ENCODE data around the gene POTEC. TPM values are rescaled to one million over a fixed set of nuclear protein-coding genes. Genes with fewer than 3 reads are reported as not detected.
"Not testable (repeated sequence)": the region's sequence is repeated elsewhere in the genome, so short reads cannot be mapped to it uniquely, and the experiment has no call there.

Gene POTEC
- total and polyA plus RNA-seq, 7 donors, result not detected

DNA sequence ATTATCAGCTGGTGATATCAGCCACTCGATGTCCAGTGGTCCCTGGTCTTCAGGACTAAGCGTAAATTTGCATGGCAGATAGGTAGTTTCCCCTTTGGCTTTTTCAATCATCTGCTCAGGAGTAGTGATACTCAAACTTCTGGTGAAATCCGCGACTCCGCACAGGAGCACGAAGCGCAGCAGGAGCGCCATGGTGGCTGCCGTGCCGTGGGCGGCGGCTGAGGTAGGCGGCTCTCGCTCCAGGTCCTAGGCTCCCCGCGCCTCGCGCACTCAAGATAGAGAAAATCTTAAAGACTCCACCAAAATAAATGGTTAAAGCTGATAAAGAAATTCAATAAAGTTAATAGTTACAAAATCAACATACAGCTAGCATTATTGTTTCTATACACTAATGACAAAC lies 64.3 kb downstream of the POTEC start:
- H3K4me1 ChIP-seq; H3K27ac ChIP-seq; DNase-seq; H3K9me3 ChIP-seq; ATAC-seq; H3K4me3 ChIP-seq; H3K36me3 ChIP-seq (ENCODE audit: insufficient read depth in 1 of 2, low read depth in 1 of 2); intact Hi-C loops (cut with DNase I); H3K27me3 ChIP-seq (ENCODE audit: insufficient read depth in 3 of 3, low read length in 2 of 3): not testable (repeated sequence)
- WGBS, 3 donors, result 92 to 93% (median 92%) methylated on average over 18 of the region's 18 CpGs

DNA sequence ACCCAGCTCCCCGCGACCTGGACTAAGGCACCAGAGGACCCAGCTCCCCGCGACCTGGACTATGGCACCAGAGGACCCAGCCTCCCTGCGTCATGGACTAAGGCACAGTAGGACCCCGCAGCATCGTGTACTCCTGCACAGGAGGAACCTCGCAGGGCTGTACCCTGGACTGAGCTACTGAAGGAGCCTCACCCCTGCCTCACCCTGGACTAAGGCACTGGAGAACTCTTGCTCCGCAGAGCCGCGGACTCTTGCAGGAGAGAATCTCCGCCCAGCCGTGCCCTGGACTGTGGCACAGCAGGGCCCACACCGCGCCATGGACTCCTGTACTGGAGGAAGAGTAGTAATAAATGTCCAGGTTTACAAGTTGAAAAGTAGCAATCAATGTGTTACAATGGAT lies 67.9 kb downstream of the POTEC start:
- H3K27ac ChIP-seq; DNase-seq; H3K4me1 ChIP-seq; H3K27me3 ChIP-seq (ENCODE audit: insufficient read depth in 3 of 3, low read length in 2 of 3); intact Hi-C loops (cut with DNase I); H3K9me3 ChIP-seq; H3K4me3 ChIP-seq; H3K36me3 ChIP-seq (ENCODE audit: insufficient read depth in 1 of 2, low read depth in 1 of 2); ATAC-seq: not testable (repeated sequence)
- 96 to 98% (median 96%) methylated on average over 15 of the region's 15 CpGs for WGBS, 3 donors

DNA sequence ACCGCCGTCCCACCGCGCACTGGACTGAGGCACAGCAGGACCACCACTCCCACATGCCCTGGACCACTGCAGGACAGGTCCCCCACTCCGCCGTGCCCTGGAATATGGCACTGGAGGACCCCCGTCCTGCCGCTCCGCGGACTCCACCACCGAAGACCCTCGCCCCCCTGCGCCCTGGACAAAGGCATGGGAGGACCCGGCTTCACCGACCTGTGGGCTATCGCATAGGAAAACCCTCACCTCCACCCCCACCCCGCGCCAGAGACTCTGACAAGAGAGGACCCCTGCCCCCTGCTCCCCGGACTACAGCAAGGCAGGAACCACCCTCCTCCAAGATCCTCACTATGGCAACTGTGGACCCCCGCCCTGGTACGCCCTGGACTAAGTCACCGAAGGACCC lies 68.6 kb downstream of the POTEC start:
- H3K4me1 ChIP-seq; H3K27ac ChIP-seq; ATAC-seq; H3K36me3 ChIP-seq (ENCODE audit: insufficient read depth in 1 of 2, low read depth in 1 of 2); H3K27me3 ChIP-seq (ENCODE audit: insufficient read depth in 3 of 3, low read length in 2 of 3); DNase-seq; H3K9me3 ChIP-seq; H3K4me3 ChIP-seq; intact Hi-C loops (cut with DNase I): not testable (repeated sequence)
- WGBS, 3 donors, result 95 to 99% (median 97%) methylated on average over 12 to 18 of the region's 22 CpGs

DNA sequence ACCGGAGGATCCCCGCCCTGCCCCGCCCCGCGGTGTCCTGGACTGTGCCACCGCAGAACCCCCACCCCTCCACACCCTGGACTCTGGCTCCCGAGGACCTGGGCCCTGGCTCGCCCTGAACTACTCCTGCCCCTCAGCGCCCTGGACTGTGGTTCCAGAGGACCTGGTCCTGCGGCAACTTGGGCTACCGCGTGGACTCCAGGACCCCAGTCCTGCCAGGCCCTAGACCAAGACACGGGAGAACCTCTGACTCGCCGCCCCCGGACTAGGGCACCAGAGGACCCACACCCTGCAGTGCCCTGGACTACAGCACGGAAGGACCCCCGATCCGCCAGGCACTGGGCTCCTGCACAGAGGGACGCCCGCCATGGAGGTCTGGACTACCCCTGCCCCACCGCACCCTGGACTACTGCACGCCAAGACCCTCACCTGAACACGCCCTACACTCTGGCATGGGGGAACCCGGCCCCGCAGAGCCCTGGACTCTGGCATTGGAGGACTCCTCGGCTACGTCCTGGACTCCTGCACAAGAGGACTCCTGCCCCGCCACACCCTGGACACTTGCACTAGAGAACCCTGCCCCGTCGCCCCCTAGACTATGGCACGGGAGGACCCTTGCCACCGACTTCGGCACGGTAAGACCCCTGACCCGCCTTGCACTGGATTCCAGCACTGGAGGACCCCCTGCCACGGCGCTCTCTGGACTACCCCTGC lies 69.2 kb downstream of the POTEC start:
- H3K36me3 ChIP-seq (ENCODE audit: insufficient read depth in 1 of 2, low read depth in 1 of 2); intact Hi-C loops (cut with DNase I); ATAC-seq; H3K4me1 ChIP-seq; DNase-seq; H3K27me3 ChIP-seq (ENCODE audit: insufficient read depth in 3 of 3, low read length in 2 of 3); H3K27ac ChIP-seq; H3K9me3 ChIP-seq; H3K4me3 ChIP-seq: not testable (repeated sequence)
- WGBS, 3 donors, result 90 to 97% (median 93%) methylated on average over 11 to 32 of the region's 38 CpGs

DNA sequence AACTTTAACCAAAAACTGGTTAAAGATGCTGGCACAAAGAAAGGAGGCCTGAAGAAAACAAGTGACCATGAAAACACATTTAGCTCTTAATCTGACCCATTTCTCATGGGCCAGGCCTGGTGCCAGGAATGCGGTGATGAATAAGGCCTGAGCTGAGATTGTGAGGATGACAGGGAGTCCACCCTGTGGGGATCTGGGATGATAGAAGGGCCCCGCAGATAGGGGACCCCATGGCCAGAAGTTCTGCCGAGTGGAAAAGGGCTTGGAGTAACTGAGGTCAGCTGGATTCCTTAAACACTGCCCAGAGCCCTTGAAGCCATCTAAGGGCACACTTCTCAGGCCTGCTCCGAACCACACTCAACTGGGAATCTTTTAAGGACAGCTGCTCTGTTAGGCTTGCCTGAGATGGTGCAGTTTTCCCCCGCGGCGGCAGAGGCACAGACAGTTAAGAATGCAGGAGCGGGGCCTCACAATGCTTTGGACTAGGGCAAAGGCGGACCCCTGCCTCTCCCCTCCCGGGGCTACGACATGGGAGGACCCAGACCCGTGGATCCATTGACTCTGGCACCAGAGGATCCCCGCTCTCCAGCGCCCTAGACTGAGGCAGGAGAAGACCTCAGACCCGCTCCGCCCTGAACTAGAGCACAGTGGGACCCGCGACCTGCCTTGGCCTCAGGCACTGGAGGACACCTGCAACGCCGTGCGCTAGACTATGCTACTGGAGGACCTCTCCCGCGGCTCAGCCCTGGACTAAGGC lies 70.0 kb downstream of the POTEC start:
- H3K9me3 ChIP-seq; H3K4me1 ChIP-seq; ATAC-seq; DNase-seq; H3K36me3 ChIP-seq (ENCODE audit: insufficient read depth in 1 of 2, low read depth in 1 of 2); H3K4me3 ChIP-seq; H3K27ac ChIP-seq; H3K27me3 ChIP-seq (ENCODE audit: insufficient read depth in 3 of 3, low read length in 2 of 3); intact Hi-C loops (cut with DNase I): not testable (repeated sequence)
- WGBS, 3 donors, result 86 to 91% (median 88%) methylated on average over 15 to 23 of the region's 23 CpGs

DNA sequence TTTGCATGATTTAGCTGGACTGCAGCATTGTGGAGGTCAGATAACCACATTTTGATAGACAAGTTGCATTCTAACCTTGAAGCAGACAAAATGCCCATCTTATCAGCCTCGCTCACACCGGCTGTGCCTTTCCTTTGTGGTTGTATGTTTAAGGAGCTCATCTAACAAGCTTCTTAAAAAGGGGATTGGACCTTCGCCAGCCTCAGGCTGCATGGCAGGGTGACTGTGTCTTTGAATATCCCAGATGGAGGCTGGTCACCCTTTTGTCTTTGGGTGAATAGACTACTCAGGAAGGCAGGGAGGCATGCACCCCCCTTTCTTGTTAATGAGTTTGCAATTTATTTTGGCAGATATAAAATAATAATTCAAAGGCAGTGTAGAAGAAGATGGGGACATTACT lies 72.1 kb downstream of the POTEC start:
- DNase-seq; H3K9me3 ChIP-seq; H3K36me3 ChIP-seq (ENCODE audit: insufficient read depth in 1 of 2, low read depth in 1 of 2); H3K27ac ChIP-seq; H3K27me3 ChIP-seq (ENCODE audit: insufficient read depth in 3 of 3, low read length in 2 of 3); H3K4me1 ChIP-seq; intact Hi-C loops (cut with DNase I); H3K4me3 ChIP-seq; ATAC-seq: not testable (repeated sequence)
- WGBS, 3 donors, result 80 to 83% (median 82%) methylated on average over 3 of the region's 3 CpGs

DNA sequence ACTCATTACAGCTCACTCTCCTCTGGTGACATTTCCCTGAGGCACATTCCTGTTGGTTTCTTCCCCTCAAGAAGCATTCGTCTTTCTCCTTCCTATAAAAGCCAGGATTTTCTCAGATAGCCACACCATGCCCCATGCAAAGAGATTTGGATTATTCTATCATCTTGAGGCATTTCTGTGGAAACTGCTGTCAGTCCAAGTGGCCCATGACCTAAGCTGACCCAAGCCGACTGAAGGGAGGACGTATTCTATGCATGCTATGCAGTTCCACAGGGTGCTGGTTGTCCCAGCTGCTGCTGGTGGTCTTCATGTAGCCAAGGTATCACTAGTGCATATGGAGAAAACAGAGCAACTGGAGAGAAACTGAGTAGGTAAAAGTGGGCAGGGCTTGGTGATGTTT lies 73.0 kb downstream of the POTEC start:
- H3K36me3 ChIP-seq (ENCODE audit: insufficient read depth in 1 of 2, low read depth in 1 of 2); ATAC-seq; H3K4me1 ChIP-seq; H3K4me3 ChIP-seq; intact Hi-C loops (cut with DNase I); DNase-seq; H3K27me3 ChIP-seq (ENCODE audit: insufficient read depth in 3 of 3, low read length in 2 of 3); H3K27ac ChIP-seq; H3K9me3 ChIP-seq: not testable (repeated sequence)
- WGBS, 3 donors, result 68 to 74% (median 71%) methylated on average over 3 of the region's 3 CpGs

DNA sequence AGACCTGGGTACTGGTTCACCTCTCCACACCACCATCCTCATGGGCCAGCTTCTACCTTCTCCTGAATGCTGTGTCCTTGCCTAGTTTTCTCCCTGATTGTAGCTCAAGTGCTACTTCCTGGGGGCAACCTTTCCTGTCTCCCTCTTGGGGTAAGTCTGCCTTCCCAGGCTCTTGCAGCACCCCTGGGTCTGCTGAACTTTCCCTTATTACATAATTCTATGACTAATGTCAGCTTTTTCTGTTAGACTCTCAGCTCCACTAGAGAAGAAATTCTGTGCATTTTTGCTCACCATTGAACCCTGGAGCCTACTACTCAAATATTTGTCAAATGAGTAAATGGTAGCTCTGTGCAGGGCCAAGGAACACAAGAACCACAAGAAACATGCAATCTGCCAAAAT lies 73.4 kb downstream of the POTEC start:
- H3K27ac ChIP-seq; DNase-seq; H3K36me3 ChIP-seq (ENCODE audit: insufficient read depth in 1 of 2, low read depth in 1 of 2); intact Hi-C loops (cut with DNase I); ATAC-seq; H3K4me3 ChIP-seq; H3K9me3 ChIP-seq; H3K4me1 ChIP-seq; H3K27me3 ChIP-seq (ENCODE audit: insufficient read depth in 3 of 3, low read length in 2 of 3): not testable (repeated sequence)

DNA sequence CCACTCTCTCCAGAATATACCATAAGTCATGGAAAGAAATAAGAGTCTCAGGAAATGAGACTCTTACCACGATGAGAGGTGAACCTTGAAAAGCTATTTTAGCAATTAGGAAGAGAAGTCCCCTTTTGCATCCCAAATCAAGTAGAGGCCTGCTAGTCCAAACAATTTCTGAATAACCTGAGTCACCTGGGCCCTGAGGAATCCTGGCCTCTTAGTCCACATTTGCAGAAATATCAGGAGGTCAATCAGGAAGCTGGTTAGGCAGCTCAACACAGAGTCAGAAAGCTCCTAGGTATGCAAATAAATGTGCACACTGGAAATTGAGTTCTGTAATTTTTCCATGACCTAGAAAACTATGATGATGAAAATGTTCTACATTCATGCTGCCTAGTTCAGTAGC lies 77.4 kb downstream of the POTEC start:
- H3K27me3 ChIP-seq (ENCODE audit: insufficient read depth in 3 of 3, low read length in 2 of 3); H3K9me3 ChIP-seq; intact Hi-C loops (cut with DNase I); H3K27ac ChIP-seq; H3K4me1 ChIP-seq; H3K36me3 ChIP-seq (ENCODE audit: insufficient read depth in 1 of 2, low read depth in 1 of 2); ATAC-seq; H3K4me3 ChIP-seq; DNase-seq: not testable (repeated sequence)
- 33 to 65% (median 54%) methylated on average over 1 of the region's 1 CpG for WGBS, 3 donors
